Activated effector memory CD4-positive, alpha-beta T cell treated with anti-CD3 and anti-CD28 coated beads, Interleukin-2, amount 50 U/mL, for 16 hours (primary cell): ENCODE measurements around the gene IGSF3.
A peak's percentile ranks its signal among the peaks of the same experiment; 100 is the strongest.
"Not testable (repeated sequence)": the region's sequence is repeated elsewhere in the genome, so short reads cannot be mapped to it uniquely, and the experiment has no call there.

ENCODE experiments used
- DNase-seq: peaks from one replicate; pipeline ENCODE4 v3.0.0-alpha.2; 2020

Gene IGSF3

GRCh38 chr1:116571215-116571919 lies 96.2 kb downstream of the IGSF3 start:
- DNase-seq: no peak

- peak; percentile 94 for DNase-seq
These were observed 96.9 kb downstream of the IGSF3 start, which contains the start of gene CD58 for GRCh38 chr1:116570358-116571214. Gene CD58, minus strand, starts transcription at chr1:116571026. Its CDS starts 54 bp downstream, at chr1:116570972.

GRCh38 chr1:116569776-116570357 lies 97.7 kb downstream of the IGSF3 start:
- peak; percentile 85 for DNase-seq

- no peak for DNase-seq
These were observed 98.2 kb downstream of the IGSF3 start for GRCh38 chr1:116569381-116569670.

GRCh38 chr1:116568662-116569380 lies 98.7 kb downstream of the IGSF3 start:
- no peak for DNase-seq

GRCh38 chr1:116567790-116568661 lies 99.5 kb downstream of the IGSF3 start:
- DNase-seq: no peak

GRCh38 chr1:116565222-116565621 lies 102.3 kb downstream of the IGSF3 start:
- no peak for DNase-seq

GRCh38 chr1:116564426-116564825 lies 103.1 kb downstream of the IGSF3 start:
- no peak for DNase-seq

GRCh38 chr1:116562465-116562864 lies 105.1 kb downstream of the IGSF3 start:
- not testable (repeated sequence) for DNase-seq

- DNase-seq: no peak
These were observed 106.0 kb downstream of the IGSF3 start for GRCh38 chr1:116561563-116561962.

- DNase-seq: no peak
These were observed 106.6 kb downstream of the IGSF3 start for GRCh38 chr1:116560704-116561490.

- DNase-seq: no peak
These were observed 108.2 kb downstream of the IGSF3 start for GRCh38 chr1:116559304-116559761.

GRCh38 chr1:116558571-116558970 lies 109.0 kb downstream of the IGSF3 start:
- no peak for DNase-seq

GRCh38 chr1:116558140-116558549 lies 109.4 kb downstream of the IGSF3 start:
- no peak for DNase-seq

- no peak for DNase-seq
These were observed 110.1 kb downstream of the IGSF3 start for GRCh38 chr1:116557323-116557878.

- DNase-seq: peak; percentile 93
These were observed 111.1 kb downstream of the IGSF3 start for GRCh38 chr1:116556289-116557006.

GRCh38 chr1:116554924-116555323 lies 112.6 kb downstream of the IGSF3 start:
- DNase-seq: no peak

- no peak for DNase-seq
These were observed 114.0 kb downstream of the IGSF3 start for GRCh38 chr1:116553386-116554115.

- DNase-seq: no peak
These were observed 121.1 kb downstream of the IGSF3 start for GRCh38 chr1:116546354-116546977.
